ENCODE measurements around the gene PRKCA. TPM values are rescaled to one million over a fixed set of nuclear protein-coding genes. Genes with fewer than 3 reads are reported as not detected.

Gene PRKCA
- total and polyA plus RNA-seq, 10 of the 15 experiments (the other 5 are each of a cell fraction or from before 2014, with no cell fraction given), result 0.11 to 14.6 (median 0.72) TPM

- no peak for ATAC-seq
- CTCF ChIA-PET, result interaction anchor here (1.7 kb wide), 1 partner anchor 22 kb away, joined by 7 read pairs; no protein-coding TSS in a partner anchor
- in situ Hi-C loops (cut with MboI) (no loop called here), intact Hi-C loops (cut with micrococcal nuclease; ENCODE audit: unreplicated experiment) (no loop called here)
- Histone ChIP-seq H3K9me3 (replicated peaks; ENCODE audit: control insufficient read depth, insufficient read depth, low read length) (no peaks in the 10 kb centered on the region), H2AFZ (ENCODE audit: control insufficient read depth, low read depth, low read length) (no peak overlapping the region), H3K27ac (ENCODE audit: control insufficient read depth, insufficient read depth) (no peak overlapping the region), H3K4me2 (ENCODE audit: control insufficient read depth, insufficient read depth) (no peak overlapping the region), H3K36me3 (ENCODE audit: control insufficient read depth in 2 of 2, insufficient read depth in 2 of 2, low read length in 1 of 2) (no peaks in the 10 kb centered on the region), H4K20me1 (ENCODE audit: control insufficient read depth, insufficient read depth) (no peaks in the 10 kb centered on the region), H3K4me1 (ENCODE audit: control insufficient read depth, insufficient read depth, low read length) (no peaks in the 10 kb centered on the region), H3K9ac (ENCODE audit: control insufficient read depth, insufficient read depth, low read length) (no peak overlapping the region), H3K27me3 (replicated peaks in 1 of 2; ENCODE audit: control insufficient read depth in 2 of 2, insufficient read depth in 2 of 2, low read length in 1 of 2) (no peaks in the 10 kb centered on the region), H3K79me2 (ENCODE audit: control insufficient read depth, insufficient read depth, low read length) (no peaks in the 10 kb centered on the region), H3K4me3 (no peak overlapping the region)
- TF ChIP-seq SIX5 (IDR thresholded peaks at IDR 0.05; ENCODE audit: low read depth, low read length, severe bottlenecking) (no peak), POLR2AphosphoS5 (IDR thresholded peaks at IDR 0.05; ENCODE audit: low read length) (no peak), ETV6 (conservative IDR thresholded peaks at IDR 0.05 in 1 of 2, IDR thresholded peaks at IDR 0.05 in 1 of 2; ENCODE audit: borderline replicate concordance in 1 of 2, low read depth in 1 of 2) (no peak)
- TF ChIP-seq, protein P1, sequence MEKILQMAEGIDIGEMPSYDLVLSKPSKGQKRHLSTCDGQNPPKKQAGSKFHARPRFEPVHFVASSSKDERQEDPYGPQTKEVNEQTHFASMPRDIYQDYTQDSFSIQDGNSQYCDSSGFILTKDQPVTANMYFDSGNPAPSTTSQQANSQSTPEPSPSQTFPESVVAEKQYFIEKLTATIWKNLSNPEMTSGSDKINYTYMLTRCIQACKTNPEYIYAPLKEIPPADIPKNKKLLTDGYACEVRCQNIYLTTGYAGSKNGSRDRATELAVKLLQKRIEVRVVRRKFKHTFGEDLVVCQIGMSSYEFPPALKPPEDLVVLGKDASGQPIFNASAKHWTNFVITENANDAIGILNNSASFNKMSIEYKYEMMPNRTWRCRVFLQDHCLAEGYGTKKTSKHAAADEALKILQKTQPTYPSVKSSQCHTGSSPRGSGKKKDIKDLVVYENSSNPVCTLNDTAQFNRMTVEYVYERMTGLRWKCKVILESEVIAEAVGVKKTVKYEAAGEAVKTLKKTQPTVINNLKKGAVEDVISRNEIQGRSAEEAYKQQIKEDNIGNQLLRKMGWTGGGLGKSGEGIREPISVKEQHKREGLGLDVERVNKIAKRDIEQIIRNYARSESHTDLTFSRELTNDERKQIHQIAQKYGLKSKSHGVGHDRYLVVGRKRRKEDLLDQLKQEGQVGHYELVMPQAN (conservative IDR thresholded peaks at IDR 0.05), result no peak
- SMC1A ChIA-PET (ENCODE audit: uncharacterized antibody, unreplicated experiment), result no interaction called here
- DNase-seq (ENCODE audit: low read depth, low spot score), result no peak
- RAD21 ChIA-PET (ENCODE audit: unreplicated experiment), result no interaction called here
- POLR2A ChIA-PET, result no interaction called here
- BruUV-seq (replicated peaks), result no TSS peak
- 44% methylated on average over 7 of the region's 7 CpGs for WGBS (ENCODE audit: insufficient coverage, insufficient replicate concordance, low lambda C conversion rate, missing lambda C conversion rate)
- FAIRE-seq, result no peak
Observed at GRCh38 chr17:66750116-66750515, 447.7 kb downstream of the PRKCA start.

Measured in GM12878 (cell line).